HL-60 (cell line): ENCODE results near the gene USP10.

ENCODE experiments used
- CTCF ChIP-seq: IDR thresholded peaks from one replicate; pipeline ENCODE4 v1.5.1; 2011; ENCODE audit warnings: low read length, control low read depth, inconsistent platforms; ENCODE audit not compliant: insufficient read depth
- POLR2AphosphoS5 ChIP-seq: IDR thresholded peaks from 2 replicates; pipeline ENCODE4 v1.6.1; 2012; ENCODE audit warnings: low read depth
- REST ChIP-seq: IDR thresholded peaks from 2 replicates; pipeline ENCODE4 v1.6.1; 2012; ENCODE audit warnings: low read depth; ENCODE audit not compliant: insufficient replicate concordance
- SPI1 ChIP-seq: IDR thresholded peaks from 2 replicates; pipeline ENCODE4 v1.6.1; 2012; ENCODE audit warnings: low read depth, mild to moderate bottlenecking, borderline replicate concordance

- TF ChIP-seq CTCF (no peak), POLR2AphosphoS5 (no peak), REST (no peak), SPI1 (no peak)
Observed at GRCh38 chr16:84661418-84662060, 38.3 kb upstream of the USP10 start.
